ENCODE results near the gene ERICH4.
"Not testable (repeated sequence)": the region's sequence is repeated elsewhere in the genome, so short reads cannot be mapped to it uniquely, and the experiment has no call there.

Gene ERICH4

GRCh38 chr19:41415154-41415571, 27.8 kb upstream of the ERICH4 start:
- ATAC-seq, result no peak

- no peak for ATAC-seq
Measured at GRCh38 chr19:41416194-41416674, 26.7 kb upstream of the ERICH4 start.

- ATAC-seq, result no peak
Measured at GRCh38 chr19:41420101-41420880, 22.7 kb upstream of the ERICH4 start.

- no peak for ATAC-seq
Measured at GRCh38 chr19:41421314-41421713, 21.6 kb upstream of the ERICH4 start.

GRCh38 chr19:41421973-41422372, 21.0 kb upstream of the ERICH4 start:
- ATAC-seq, result no peak

- no peak for ATAC-seq
Measured at GRCh38 chr19:41422456-41422855, 20.5 kb upstream of the ERICH4 start.

- no peak for ATAC-seq
Measured at GRCh38 chr19:41422955-41423354, 20.0 kb upstream of the ERICH4 start.

- no peak for ATAC-seq
Measured at GRCh38 chr19:41424335-41425173, 18.4 kb upstream of the ERICH4 start.

- ATAC-seq, result no peak
Measured at GRCh38 chr19:41425174-41426115, 17.5 kb upstream of the ERICH4 start.

GRCh38 chr19:41426116-41426841, 16.7 kb upstream of the ERICH4 start:
- no peak for ATAC-seq

- ATAC-seq, result peak; percentile 57 to 61
Measured at GRCh38 chr19:41426952-41427646, 15.9 kb upstream of the ERICH4 start, which contains the start of gene B3GNT8. Gene B3GNT8 (minus strand): TSS chr19:41427374. CDS start chr19:41426778, 596 bp downstream.

- ATAC-seq, result peak; percentile 20 to 30
Measured at GRCh38 chr19:41427647-41428480, 15.1 kb upstream of the ERICH4 start.

GRCh38 chr19:41428481-41428859, 14.5 kb upstream of the ERICH4 start:
- ATAC-seq, result no peak

GRCh38 chr19:41430922-41431321, 12.0 kb upstream of the ERICH4 start:
- ATAC-seq, result no peak

- no peak for ATAC-seq
Measured at GRCh38 chr19:41431426-41432386, 11.2 kb upstream of the ERICH4 start.

GRCh38 chr19:41433171-41433570, 9.8 kb upstream of the ERICH4 start:
- no peak for ATAC-seq

GRCh38 chr19:41434450-41434849, 8.5 kb upstream of the ERICH4 start:
- ATAC-seq, result no peak

- ATAC-seq, result not testable (repeated sequence)
Measured at GRCh38 chr19:41435376-41435775, 7.6 kb upstream of the ERICH4 start.

All from activated CD4-positive, CD25-positive, alpha-beta regulatory T cell treated with anti-CD3 and anti-CD28 coated beads, Interleukin-2, amount 50 U/mL, for 24 hours (primary cell).